DND-41 (cell line): ENCODE measurements around the gene RUNX2.

ENCODE experiments used
- ATAC-seq: fragments of 200-7000 bp; cut with Tn5 transposase; 3 replicates; pipeline ENCODE4 v1.9.1; 2021; ENCODE audit warnings: low read depth; ENCODE audit not compliant: insufficient read depth
- DNase-seq: peaks from one replicate; pipeline ENCODE4 v3.0.0-alpha.2; 2020
- H2AFZ ChIP-seq: 2 replicates; pipeline ENCODE4 v1.6.0; 2012; ENCODE audit warnings: low read depth, low read length
- H3K27ac ChIP-seq: 2 replicates; pipeline ENCODE4 v1.5.1; 2012; ENCODE audit warnings: low read length, inconsistent platforms
- H3K27me3 ChIP-seq: fragments of 200-600 bp; sonication (generic); 2 replicates; pipeline ENCODE4 v1.6.0; 2012; ENCODE audit warnings: low read length, mild to moderate bottlenecking, inconsistent platforms; ENCODE audit not compliant: insufficient read depth, poor library complexity
- H3K36me3 ChIP-seq: 2 replicates; pipeline ENCODE4 v1.5.1; 2012; ENCODE audit warnings: low read length, inconsistent platforms; ENCODE audit not compliant: insufficient read depth
- H3K4me1 ChIP-seq: 2 replicates; pipeline ENCODE4 v1.5.1; 2012; ENCODE audit warnings: mild to moderate bottlenecking, low read length; ENCODE audit not compliant: insufficient read depth
- H3K4me2 ChIP-seq: 2 replicates; pipeline ENCODE4 v1.6.0; 2012; ENCODE audit warnings: mild to moderate bottlenecking, moderate library complexity, low read length, inconsistent platforms; ENCODE audit not compliant: insufficient read depth
- H3K4me3 ChIP-seq, 2 experiments: fragments of 200-600 bp in 1 of 2; shearing (Covaris generic) in 1 of 2; 2 replicates each; pipeline ENCODE4 v1.5.1; 2012 to 2016; ENCODE audit warnings: inconsistent platforms in 2 of 2, low read length in 2 of 2, mild to moderate bottlenecking in 2 of 2, low read depth in 1 of 2, moderate library complexity in 1 of 2
- H3K79me2 ChIP-seq: 2 replicates; pipeline ENCODE4 v1.6.0; 2012; ENCODE audit warnings: low read length, inconsistent platforms; ENCODE audit not compliant: insufficient read depth
- H3K9ac ChIP-seq: 2 replicates; pipeline ENCODE4 v1.6.0; 2012; ENCODE audit warnings: low read depth, mild to moderate bottlenecking, inconsistent platforms, low read length, moderate library complexity
- H3K9me3 ChIP-seq: 2 replicates; pipeline ENCODE4 v1.5.1; 2012; ENCODE audit warnings: low read length, moderate library complexity, mild to moderate bottlenecking, inconsistent platforms; ENCODE audit not compliant: insufficient read depth, severe bottlenecking
- H4K20me1 ChIP-seq: 2 replicates; pipeline ENCODE4 v1.6.0; 2012; ENCODE audit warnings: low read length; ENCODE audit not compliant: insufficient read depth
- EZH2 ChIP-seq: IDR thresholded peaks from 3 replicates; pipeline ENCODE4 v1.6.1; 2012; ENCODE audit warnings: borderline replicate concordance, low read depth, mild to moderate bottlenecking, moderate library complexity, low read length, inconsistent platforms; ENCODE audit not compliant: severe bottlenecking
- TF ChIP-seq, protein P1 (sequence below): IDR thresholded peaks from 2 replicates; pipeline ENCODE4 v1.5.1; 2012; ENCODE audit warnings: borderline replicate concordance, low read length, moderate library complexity, mild to moderate bottlenecking; ENCODE audit not compliant: poor library complexity, severe bottlenecking; ENCODE audit errors: extremely low read depth

RUNX2 gene

DNA sequence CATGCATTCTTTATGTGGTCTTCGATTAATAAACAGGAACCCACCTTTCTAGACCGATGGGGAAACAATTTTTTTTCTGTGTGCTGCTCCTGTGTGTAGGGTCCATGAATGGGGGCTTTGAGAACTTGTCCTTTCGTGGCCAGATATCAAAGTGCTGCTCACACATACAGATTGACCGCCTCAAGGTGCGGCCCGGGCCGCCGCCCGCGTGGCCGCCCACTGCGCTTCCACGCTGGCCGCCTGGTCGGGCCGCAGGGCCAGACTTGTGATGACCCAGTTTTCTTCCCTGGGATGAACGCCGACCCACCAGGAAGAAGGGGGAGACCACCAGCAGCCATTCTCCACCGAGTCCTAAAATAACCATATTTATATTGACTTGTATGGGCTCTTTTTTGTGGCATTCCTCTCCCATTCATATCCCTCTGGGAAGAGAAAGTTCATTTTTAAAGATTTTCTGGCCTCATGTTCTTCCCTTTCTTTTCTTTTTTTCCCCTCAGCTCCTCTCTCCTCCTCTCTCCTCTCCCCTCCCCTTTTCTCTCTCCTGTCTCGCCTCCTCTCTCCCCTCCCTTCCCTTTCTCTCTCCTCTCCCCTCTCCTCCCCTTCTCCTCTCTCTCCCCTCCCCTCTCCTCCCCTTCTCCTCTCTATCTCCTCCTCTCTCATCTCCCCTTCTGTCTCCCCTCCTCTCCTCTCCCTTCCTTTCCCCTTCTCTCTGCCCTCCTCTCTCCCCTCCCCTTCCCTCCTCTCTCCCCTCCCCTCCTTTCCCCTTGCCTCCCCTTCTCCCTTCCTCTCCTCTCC, 314.4 kb downstream of the RUNX2 start:
- no peak overlapping the region for H3K4me3 ChIP-seq
- H3K27me3 ChIP-seq: no peaks in the 10 kb centered on the region
- H3K79me2 ChIP-seq: no peaks in the 10 kb centered on the region
- H3K27ac ChIP-seq: no peak overlapping the region
- peaks cover 4% of the 10 kb centered on the region for H3K4me1 ChIP-seq
- no peaks in the 10 kb centered on the region for H3K36me3 ChIP-seq
- H3K9me3 ChIP-seq: no peaks in the 10 kb centered on the region
- H3K9ac ChIP-seq: no peak overlapping the region
- no peaks in the 10 kb centered on the region for H4K20me1 ChIP-seq
- H2AFZ ChIP-seq: no peak overlapping the region
- TF ChIP-seq, protein P1, sequence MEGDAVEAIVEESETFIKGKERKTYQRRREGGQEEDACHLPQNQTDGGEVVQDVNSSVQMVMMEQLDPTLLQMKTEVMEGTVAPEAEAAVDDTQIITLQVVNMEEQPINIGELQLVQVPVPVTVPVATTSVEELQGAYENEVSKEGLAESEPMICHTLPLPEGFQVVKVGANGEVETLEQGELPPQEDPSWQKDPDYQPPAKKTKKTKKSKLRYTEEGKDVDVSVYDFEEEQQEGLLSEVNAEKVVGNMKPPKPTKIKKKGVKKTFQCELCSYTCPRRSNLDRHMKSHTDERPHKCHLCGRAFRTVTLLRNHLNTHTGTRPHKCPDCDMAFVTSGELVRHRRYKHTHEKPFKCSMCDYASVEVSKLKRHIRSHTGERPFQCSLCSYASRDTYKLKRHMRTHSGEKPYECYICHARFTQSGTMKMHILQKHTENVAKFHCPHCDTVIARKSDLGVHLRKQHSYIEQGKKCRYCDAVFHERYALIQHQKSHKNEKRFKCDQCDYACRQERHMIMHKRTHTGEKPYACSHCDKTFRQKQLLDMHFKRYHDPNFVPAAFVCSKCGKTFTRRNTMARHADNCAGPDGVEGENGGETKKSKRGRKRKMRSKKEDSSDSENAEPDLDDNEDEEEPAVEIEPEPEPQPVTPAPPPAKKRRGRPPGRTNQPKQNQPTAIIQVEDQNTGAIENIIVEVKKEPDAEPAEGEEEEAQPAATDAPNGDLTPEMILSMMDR: no peak
- no peak for TF ChIP-seq EZH2
- no peak for DNase-seq
- no peak for ATAC-seq
- H3K4me2 ChIP-seq: no peak overlapping the region

DNA sequence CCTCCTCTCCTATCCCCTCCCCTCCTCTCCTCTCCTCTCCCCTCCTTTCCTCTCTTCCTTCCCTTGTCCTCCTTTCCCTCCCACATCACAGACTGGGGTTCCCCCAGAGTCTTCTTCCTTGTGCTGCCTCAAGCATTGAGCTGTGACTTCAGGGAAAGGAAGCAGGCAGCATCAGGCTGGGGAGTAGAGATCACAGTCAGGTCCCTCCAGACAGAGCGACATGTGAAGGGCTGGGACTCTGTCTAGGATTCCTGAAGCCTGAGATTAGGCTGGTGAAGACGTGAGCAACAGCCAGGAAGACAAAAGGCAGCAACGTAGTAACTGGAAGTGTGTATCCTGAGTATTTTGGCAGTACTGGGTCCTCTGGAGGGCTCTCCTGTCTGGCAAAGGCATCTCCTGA, 315.0 kb downstream of the RUNX2 start:
- Histone ChIP-seq H3K9ac (no peak overlapping the region), H4K20me1 (no peaks in the 10 kb centered on the region), H2AFZ (no peak overlapping the region), H3K79me2 (no peaks in the 10 kb centered on the region), H3K27ac (no peak overlapping the region), H3K27me3 (no peaks in the 10 kb centered on the region), H3K4me1 (peaks cover 10% of the 10 kb centered on the region), H3K9me3 (no peaks in the 10 kb centered on the region), H3K36me3 (no peaks in the 10 kb centered on the region), H3K4me3 (no peak overlapping the region), H3K4me2 (no peak overlapping the region)
- no peak for TF ChIP-seq EZH2
- TF ChIP-seq, protein P1: no peak
- ATAC-seq (no peak), DNase-seq (no peak)

DNA sequence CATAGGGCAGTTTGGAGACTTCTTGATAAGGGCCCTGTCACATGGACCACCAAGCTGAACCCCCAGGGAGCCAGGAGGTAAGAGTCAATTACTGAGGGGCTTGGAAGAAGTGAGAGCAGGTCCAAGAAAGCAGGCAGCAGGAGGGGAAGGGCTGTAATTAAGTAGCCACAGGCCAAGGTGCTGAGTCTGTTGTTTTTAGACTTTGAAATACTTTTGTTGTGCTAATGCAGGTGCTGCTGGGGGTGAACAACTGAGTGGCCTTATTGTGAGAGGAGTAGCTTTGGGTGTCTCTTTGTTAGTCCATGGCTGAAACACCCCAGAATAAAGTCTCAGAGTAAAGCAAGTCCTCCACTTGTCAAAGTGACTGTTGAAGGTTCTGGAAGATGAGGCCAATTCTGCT, 316.6 kb downstream of the RUNX2 start:
- no peaks in the 10 kb centered on the region for H3K9me3 ChIP-seq
- no peak overlapping the region for H3K4me3 ChIP-seq
- no peak overlapping the region for H3K4me2 ChIP-seq
- no peaks in the 10 kb centered on the region for H4K20me1 ChIP-seq
- ATAC-seq (no peak), DNase-seq (no peak)
- no peaks in the 10 kb centered on the region for H3K36me3 ChIP-seq
- TF ChIP-seq, protein P1: no peak
- no peak for TF ChIP-seq EZH2
- H3K9ac ChIP-seq: no peak overlapping the region
- H3K79me2 ChIP-seq: no peaks in the 10 kb centered on the region
- no peak overlapping the region for H3K27ac ChIP-seq
- no peak overlapping the region for H2AFZ ChIP-seq
- H3K27me3 ChIP-seq: no peaks in the 10 kb centered on the region
- peaks cover 12% of the 10 kb centered on the region for H3K4me1 ChIP-seq

DNA sequence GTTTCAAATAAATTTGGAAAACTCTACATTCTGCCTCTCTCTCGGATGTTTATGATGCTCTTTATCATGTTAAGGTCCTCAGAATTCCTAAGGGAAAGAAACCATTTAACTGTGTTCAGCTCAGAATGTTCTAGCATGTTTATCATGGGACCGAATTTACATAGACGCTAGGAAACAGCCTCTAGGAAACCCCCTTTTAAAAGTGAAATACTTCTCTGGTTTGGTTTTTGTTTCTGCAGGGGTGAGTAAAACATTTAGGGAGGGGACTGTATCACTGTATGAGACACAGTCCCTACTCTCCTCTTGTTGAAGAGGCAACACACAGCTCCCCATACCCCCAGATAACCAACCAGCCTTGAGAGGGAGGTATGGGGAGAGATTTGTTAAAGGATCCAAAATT, 317.2 kb downstream of the RUNX2 start:
- Histone ChIP-seq H3K27me3 (no peaks in the 10 kb centered on the region), H3K4me1 (peaks cover 12% of the 10 kb centered on the region), H3K4me3 (no peak overlapping the region), H3K9ac (no peak overlapping the region), H3K36me3 (no peaks in the 10 kb centered on the region), H3K9me3 (no peaks in the 10 kb centered on the region), H2AFZ (no peak overlapping the region), H4K20me1 (no peaks in the 10 kb centered on the region), H3K27ac (no peak overlapping the region), H3K79me2 (no peaks in the 10 kb centered on the region), H3K4me2 (no peak overlapping the region)
- TF ChIP-seq, protein P1: no peak
- TF ChIP-seq EZH2: no peak
- DNase-seq (no peak), ATAC-seq (no peak)
